Lower leg skin (tissue), 4 donors: Measurements from ENCODE around the gene ZNF428. TPM values are rescaled to one million over a fixed set of nuclear protein-coding genes. Genes with fewer than 3 reads are reported as not detected.
"Not testable (repeated sequence)": the region's sequence is repeated elsewhere in the genome, so short reads cannot be mapped to it uniquely, and the experiment has no call there.

Source experiments
- DNase-seq, 2 donors: peaks; one replicate each; pipeline ENCODE4 v3.0.0-alpha.2; 2019; ENCODE audit warnings: low spot score in 2 of 2
- H3K4me3 ChIP-seq: fragments of 200-600 bp; sonication (generic); 2 replicates; pipeline ENCODE4 v1.5.1; 2017; ENCODE audit warnings: mild to moderate bottlenecking, low read depth; ENCODE audit not compliant: poor library complexity, severe bottlenecking
- POLR2A ChIP-seq, 2 donors: fragments of 450-650 bp; IDR thresholded peaks; one replicate each; pipeline ENCODE4 v1.6.1; 2016 to 2017; ENCODE audit warnings: antibody characterized with exemption in 2 of 2, mild to moderate bottlenecking in 1 of 2, moderate library complexity in 1 of 2
- WGBS, 2 donors: methylation state at CpG; one replicate each; pipeline ENCODE4 v1.1.5; 2018; 5-methylcytosine and 5-hydroxymethylcytosine counted together
- intact Hi-C: fragments of 100-400 bp; cut with DNase I; formaldehyde crosslinking; loops from one replicate; pipeline ENCODE4 v1.15.0; 2023; ENCODE audit warnings: low total_unique reads
- total RNA-seq, 4 donors: library from RNA; depleted of rRNA; stranded (reverse); fragments of >200 nt; gene quantifications; one replicate each; pipeline ENCODE4 v1.1.0, GENCODE V29; 2016
- TF ChIP-seq, protein P1 (sequence below), 3 donors: fragments of 450-650 bp; IDR thresholded peaks; one replicate each; pipeline ENCODE4 v1.5.1; 2016; ENCODE audit warnings: antibody characterized with exemption in 3 of 3, mild to moderate bottlenecking in 3 of 3, moderate library complexity in 2 of 3

ZNF428 gene
- total RNA-seq, 4 donors from 2014 or later = 5.3 to 27.3 (median 15.1) TPM

DNA sequence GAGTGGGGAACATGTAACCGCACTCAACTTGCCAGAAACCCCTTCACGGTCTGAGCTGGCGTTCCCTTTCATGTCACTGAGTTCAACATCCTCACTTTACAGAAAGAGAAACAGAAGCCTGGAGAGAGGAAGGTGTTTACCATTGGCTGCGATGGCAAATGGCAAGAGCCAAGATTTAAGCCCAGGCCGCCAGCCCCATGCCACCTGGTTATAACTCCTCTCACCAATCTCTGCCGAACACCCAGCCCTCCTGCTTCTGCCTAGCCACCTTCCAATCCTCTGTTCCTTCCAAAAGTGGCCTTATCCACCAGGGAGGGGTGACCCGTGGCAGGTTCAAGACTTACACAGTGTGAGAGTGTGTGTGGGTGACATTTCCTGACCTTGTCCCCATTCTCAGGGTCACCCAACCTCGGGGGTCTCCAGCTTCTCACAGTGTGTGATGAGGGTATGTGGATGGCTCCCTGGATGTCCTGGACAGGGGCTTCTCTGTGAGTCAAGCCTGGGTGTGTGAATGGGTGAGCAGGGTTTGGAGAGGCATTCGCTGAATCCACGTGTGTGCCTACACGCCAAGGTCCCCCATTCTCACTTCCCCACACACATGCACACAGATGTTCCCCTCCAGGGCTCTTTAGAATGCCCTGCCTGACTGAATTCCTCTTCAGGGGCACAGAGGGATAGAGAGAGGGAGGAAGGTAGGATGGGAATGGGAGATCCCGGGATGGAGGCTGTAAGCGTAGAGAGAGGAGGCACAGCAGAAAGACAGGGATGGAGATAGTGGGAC, 19.0 kb upstream of the ZNF428 start:
- DNase-seq = no peak
- intact Hi-C loops = no loop called here
- no peak overlapping the region for H3K4me3 ChIP-seq
- 70 to 72% methylated on average over 13 of the region's 13 CpGs for WGBS, 2 donors
- TF ChIP-seq, protein P1, sequence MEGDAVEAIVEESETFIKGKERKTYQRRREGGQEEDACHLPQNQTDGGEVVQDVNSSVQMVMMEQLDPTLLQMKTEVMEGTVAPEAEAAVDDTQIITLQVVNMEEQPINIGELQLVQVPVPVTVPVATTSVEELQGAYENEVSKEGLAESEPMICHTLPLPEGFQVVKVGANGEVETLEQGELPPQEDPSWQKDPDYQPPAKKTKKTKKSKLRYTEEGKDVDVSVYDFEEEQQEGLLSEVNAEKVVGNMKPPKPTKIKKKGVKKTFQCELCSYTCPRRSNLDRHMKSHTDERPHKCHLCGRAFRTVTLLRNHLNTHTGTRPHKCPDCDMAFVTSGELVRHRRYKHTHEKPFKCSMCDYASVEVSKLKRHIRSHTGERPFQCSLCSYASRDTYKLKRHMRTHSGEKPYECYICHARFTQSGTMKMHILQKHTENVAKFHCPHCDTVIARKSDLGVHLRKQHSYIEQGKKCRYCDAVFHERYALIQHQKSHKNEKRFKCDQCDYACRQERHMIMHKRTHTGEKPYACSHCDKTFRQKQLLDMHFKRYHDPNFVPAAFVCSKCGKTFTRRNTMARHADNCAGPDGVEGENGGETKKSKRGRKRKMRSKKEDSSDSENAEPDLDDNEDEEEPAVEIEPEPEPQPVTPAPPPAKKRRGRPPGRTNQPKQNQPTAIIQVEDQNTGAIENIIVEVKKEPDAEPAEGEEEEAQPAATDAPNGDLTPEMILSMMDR (IDR thresholded peaks at IDR 0.05) = no peak
- TF ChIP-seq POLR2A (IDR thresholded peaks at IDR 0.05) = no peak

DNA sequence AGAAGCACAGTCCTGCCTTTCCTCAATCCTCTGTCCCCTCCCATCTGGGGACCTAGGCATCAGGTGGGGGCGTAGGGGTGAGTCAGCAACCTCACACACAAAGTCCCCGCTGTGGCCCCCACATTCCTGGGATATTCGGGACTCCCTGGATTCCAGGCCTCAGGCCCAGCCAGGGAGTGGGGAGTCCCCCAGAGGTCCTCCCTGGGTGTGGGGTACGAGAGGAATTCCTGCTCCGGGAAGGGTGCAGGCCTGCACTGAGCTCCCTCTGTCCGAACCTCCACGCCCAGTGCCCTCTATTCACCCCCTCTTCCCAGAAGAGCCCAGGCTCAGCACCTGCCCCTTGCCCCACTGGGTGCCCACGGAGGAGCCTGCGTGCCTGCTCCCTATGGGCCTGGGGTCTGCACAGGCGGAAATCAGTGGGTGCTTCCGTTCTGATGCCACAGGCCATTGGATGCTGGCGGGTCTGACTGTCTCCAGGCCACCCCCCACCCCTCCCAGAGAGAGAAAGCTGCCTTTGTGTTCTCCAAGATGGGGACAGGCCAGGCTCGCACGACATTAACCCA, 16.8 kb upstream of the ZNF428 start:
- DNase-seq = no peak
- no peak overlapping the region for H3K4me3 ChIP-seq
- 69 to 80% methylated on average over 13 of the region's 14 CpGs for WGBS, 2 donors
- intact Hi-C loops = no loop called here
- TF ChIP-seq, protein P1 (IDR thresholded peaks at IDR 0.05) = no peak
- no peak for TF ChIP-seq POLR2A (IDR thresholded peaks at IDR 0.05)

DNA sequence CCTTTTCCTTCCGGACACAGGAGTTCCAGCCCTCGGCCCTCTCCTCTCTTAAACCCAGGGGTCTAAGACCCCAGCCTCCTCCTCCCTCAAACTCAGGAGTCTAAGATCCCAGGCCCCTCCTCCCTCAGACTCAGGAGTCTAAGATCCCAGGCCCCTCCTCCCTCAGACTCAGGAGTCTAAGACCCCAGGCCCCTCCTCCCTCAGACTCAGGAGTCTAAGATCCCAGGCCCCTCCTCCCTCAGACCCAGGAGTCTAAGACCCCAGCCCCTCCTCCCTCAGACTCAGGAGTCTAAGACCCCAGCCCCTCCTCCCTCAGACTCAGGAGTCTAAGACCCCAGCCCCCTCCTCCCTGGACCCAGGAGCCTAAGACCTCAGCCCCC, 16.1 kb upstream of the ZNF428 start:
- DNase-seq, H3K4me3 ChIP-seq, intact Hi-C loops: not testable (repeated sequence)
- 58 to 67% methylated on average over 2 of the region's 2 CpGs for whole genome bisulfite sequencing, 2 donors

DNA sequence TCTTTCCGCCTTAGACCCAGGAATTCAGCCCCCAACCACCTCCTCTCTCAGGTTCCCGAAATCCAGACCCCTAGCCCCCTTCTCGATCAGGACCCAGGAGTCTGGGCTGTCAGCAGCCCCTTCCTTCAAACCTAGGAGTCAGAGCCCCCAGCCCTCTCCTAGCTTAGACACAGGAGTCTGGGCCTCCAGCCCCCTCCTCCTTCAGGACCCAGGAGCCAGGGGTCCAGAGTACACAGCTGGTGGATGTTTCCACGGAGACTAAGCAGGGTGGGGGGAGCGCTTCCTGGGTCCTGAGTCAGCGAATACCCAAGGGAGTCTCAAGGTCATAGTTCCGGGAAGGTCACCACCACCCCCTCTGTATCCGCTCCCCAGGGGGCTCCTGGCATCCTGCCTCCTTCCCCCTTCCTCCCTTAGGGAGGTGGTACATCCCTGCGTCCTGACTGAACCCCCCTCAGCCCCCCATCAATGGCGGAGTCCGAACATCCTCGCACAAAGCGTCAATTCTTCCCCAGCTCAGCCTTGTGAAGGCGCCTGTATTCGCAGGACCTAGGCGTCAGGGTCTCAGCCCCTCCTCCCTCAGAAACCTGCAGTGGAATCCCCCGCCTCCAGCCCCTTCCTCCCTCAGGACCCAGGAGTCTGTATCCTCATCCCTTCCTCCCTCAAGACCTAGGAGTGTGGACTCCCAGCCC, 15.6 kb upstream of the ZNF428 start:
- intact Hi-C loops = no loop called here
- DNase-seq = no peak
- TF ChIP-seq POLR2A (IDR thresholded peaks at IDR 0.05) = no peak
- H3K4me3 ChIP-seq = no peak overlapping the region
- WGBS, 2 donors = 45 to 47% methylated on average over 17 of the region's 17 CpGs

DNA sequence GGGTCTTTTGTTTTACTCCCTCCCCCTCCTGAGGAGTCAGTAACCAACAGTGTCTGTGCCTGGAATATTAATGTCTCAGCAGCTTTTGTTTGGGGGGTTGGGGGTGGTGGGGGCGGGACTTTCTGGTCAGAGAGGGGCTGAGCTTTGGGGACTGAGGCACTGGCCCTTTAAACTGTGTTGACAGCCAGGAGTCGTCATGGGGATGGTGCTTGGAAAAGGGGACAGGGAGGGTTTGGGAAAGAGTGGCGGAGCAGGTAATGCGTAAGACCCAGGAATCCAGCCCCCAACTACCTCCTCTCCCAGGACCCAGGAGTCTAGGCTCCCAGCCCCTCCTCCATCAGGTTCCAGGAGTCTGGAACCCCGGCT, 15.1 kb upstream of the ZNF428 start:
- 26 to 28% methylated on average over 5 of the region's 5 CpGs for WGBS, 2 donors
- DNase-seq = no peak
- no peak overlapping the region for H3K4me3 ChIP-seq
- intact Hi-C loops = no loop called here
- TF ChIP-seq POLR2A (IDR thresholded peaks at IDR 0.05) = no peak
- TF ChIP-seq, protein P1 (IDR thresholded peaks at IDR 0.05) = no peak

DNA sequence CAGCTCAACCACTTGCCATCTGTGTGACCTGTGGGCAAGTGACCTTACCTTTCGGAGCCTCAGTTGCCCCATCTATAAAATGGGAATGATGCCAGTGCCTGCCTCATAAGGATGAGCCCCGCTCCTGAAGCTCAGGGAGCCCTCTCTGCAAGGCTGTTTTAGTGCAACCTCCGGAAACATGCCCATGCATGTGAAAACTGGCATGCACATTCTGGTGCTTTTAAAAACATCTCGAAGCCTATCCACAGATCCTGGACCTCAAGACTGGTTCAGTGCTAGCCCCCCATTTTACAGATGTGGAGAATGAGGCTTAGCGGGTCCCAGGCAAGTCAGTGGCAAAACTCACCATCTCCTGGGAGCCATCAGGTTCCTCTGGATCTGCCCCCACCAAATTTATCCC, 14.6 kb upstream of the ZNF428 start:
- no peak for TF ChIP-seq POLR2A (IDR thresholded peaks at IDR 0.05)
- TF ChIP-seq, protein P1 (IDR thresholded peaks at IDR 0.05) = no peak
- no peak overlapping the region for H3K4me3 ChIP-seq
- 43 to 44% methylated on average over 5 of the region's 5 CpGs for WGBS, 2 donors
- DNase-seq = no peak
- intact Hi-C loops = no loop called here
